Esophagus squamous epithelium (tissue), 4 donors: Measurements from ENCODE around the gene DHX8.

Experiments
- CTCF ChIP-seq, 6 experiments: fragments of 450-650 bp in 4 of 6; fragments of 200-600 bp in 2 of 6; sonication (generic) in 2 of 6; IDR thresholded peaks; one replicate each; pipeline ENCODE4 v1.5.1; 2016 to 2019; ENCODE audit warnings: antibody characterized with exemption in 6 of 6, mild to moderate bottlenecking in 4 of 6, moderate library complexity in 4 of 6
- POLR2A ChIP-seq, 4 donors: fragments of 450-650 bp; IDR thresholded peaks; one replicate each; pipeline ENCODE4 v1.6.1; 2017; ENCODE audit warnings: antibody characterized with exemption in 4 of 4, mild to moderate bottlenecking in 4 of 4, moderate library complexity in 3 of 4

DNA sequence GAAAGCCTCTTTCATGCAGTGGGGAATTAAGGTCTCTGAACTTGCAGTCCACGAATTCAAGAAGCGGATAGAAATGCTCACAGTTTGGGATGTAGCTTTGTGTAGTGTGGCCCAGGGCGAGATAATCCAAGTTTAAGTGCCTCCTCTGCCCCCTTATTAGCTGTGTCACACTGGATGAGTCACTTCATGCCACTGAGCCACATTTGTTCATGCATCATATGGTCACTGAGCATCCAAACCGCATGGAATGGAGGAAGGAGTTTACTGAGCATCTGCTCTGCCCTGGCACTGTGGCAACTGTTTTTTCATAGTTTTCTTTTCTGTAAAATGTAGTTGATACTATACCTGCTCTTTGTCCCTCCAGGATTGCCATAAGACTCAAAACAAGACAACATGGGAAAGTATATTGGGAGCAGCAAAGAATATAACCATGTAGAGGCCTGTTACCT lies 15.1 kb upstream of the DHX8 start:
- no peak for TF ChIP-seq CTCF (IDR thresholded peaks at IDR 0.05)
- TF ChIP-seq POLR2A (IDR thresholded peaks at IDR 0.05) = no peak
